GM12864 (cell line): ENCODE data around the gene RTP4.

Experiments
- DNase-seq: peaks from one replicate; pipeline ENCODE4 v3.0.0-alpha.2; 2011; ENCODE audit warnings: low read depth
- H3K4me3 ChIP-seq: 2 replicates; pipeline ENCODE4 v1.5.1; 2011; ENCODE audit warnings: mild to moderate bottlenecking, low read depth, low read length, control low read depth
- CTCF ChIP-seq: IDR thresholded peaks from 2 replicates; pipeline ENCODE4 v1.5.1; 2011; ENCODE audit warnings: low read depth, mild to moderate bottlenecking, moderate library complexity, low read length, control low read depth, inconsistent platforms; ENCODE audit errors: missing control alignments

Gene RTP4

GRCh38 chr3:187325632-187326031, 42.6 kb upstream of the RTP4 start:
- no peak for TF ChIP-seq CTCF
- no peak for DNase-seq
- no peak overlapping the region for H3K4me3 ChIP-seq

- no peak for DNase-seq
These were observed 40.3 kb upstream of the RTP4 start for GRCh38 chr3:187327845-187328244.

GRCh38 chr3:187328691-187329090, 39.5 kb upstream of the RTP4 start:
- H3K4me3 ChIP-seq = no peak overlapping the region
- DNase-seq = no peak
- no peak for TF ChIP-seq CTCF

More at GRCh38 chr3:187327845-187328244, 40.3 kb upstream of the RTP4 start:
- H3K4me3 ChIP-seq = no peak overlapping the region
- TF ChIP-seq CTCF = no peak

GRCh38 chr3:187334904-187335303, 33.3 kb upstream of the RTP4 start:
- H3K4me3 ChIP-seq = no peak overlapping the region
- no peak for TF ChIP-seq CTCF
- no peak for DNase-seq

GRCh38 chr3:187336322-187336721, 31.9 kb upstream of the RTP4 start:
- no peak overlapping the region for H3K4me3 ChIP-seq
- no peak for TF ChIP-seq CTCF
- DNase-seq = no peak

- H3K4me3 ChIP-seq = no peak overlapping the region
- no peak for TF ChIP-seq CTCF
- no peak for DNase-seq
These were observed 27.6 kb upstream of the RTP4 start for GRCh38 chr3:187340578-187340977.

- no peak for DNase-seq
- TF ChIP-seq CTCF = no peak
- no peak overlapping the region for H3K4me3 ChIP-seq
These were observed 25.9 kb upstream of the RTP4 start for GRCh38 chr3:187342255-187342654.
